GM18873 (cell line): Measurements from ENCODE around the gene CENPP.

Experiments
- ATAC-seq: cut with Tn5 transposase; IDR thresholded peaks from one replicate; pipeline ENCODE4 v1.9.1; 2021; ENCODE audit warnings: mild to moderate bottlenecking, moderate library complexity, moderate number of reproducible peaks; ENCODE audit not compliant: unreplicated experiment, low FRiP score

CENPP gene

GRCh38 chr9:92501671-92502393 lies 176.1 kb downstream of the CENPP start:
- ATAC-seq = no peak

- no peak for ATAC-seq
Observed at GRCh38 chr9:92503156-92503555, 177.4 kb downstream of the CENPP start.

GRCh38 chr9:92504881-92505280 lies 179.1 kb downstream of the CENPP start:
- ATAC-seq = no peak

GRCh38 chr9:92506184-92506857 lies 180.6 kb downstream of the CENPP start:
- ATAC-seq = no peak

DNA sequence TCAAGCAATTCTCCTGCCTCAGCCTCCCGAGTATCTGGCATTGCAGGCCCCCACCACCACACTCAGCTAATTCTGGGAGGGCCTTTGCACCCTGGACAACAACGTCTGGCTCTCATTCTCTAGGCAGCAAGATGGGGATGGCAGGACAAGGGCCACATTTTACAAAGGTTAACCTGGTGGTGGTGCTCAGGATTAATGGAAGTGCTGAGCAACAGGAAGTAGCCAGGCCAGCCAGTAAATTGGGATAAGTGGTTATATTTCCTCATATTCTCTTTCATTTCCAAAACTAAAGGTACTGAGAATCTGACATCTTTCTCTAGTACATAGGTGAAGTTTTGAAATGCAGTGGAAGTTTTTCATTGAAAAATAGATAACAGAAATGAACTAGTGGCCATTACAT lies 181.3 kb downstream of the CENPP start:
- ATAC-seq = no peak

DNA sequence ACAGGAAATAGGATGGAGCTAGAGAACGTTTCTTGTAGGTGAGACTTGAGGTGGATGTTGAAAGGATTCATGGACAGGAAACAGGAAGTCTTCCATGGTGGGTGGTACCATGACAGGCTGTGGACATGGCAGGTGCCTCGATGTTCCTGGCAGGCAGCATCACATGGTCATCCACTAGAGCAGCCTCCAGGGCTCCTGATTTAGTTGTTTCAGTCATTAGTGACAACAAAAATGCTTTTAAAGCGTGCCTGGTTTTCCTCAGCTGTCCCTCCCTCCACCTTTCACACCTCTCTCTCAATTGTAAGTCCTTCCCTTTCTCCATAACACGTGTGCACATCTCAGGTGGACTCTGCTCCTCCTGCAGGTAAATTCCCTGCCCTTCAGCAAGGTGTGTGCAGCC lies 181.7 kb downstream of the CENPP start:
- no peak for ATAC-seq

DNA sequence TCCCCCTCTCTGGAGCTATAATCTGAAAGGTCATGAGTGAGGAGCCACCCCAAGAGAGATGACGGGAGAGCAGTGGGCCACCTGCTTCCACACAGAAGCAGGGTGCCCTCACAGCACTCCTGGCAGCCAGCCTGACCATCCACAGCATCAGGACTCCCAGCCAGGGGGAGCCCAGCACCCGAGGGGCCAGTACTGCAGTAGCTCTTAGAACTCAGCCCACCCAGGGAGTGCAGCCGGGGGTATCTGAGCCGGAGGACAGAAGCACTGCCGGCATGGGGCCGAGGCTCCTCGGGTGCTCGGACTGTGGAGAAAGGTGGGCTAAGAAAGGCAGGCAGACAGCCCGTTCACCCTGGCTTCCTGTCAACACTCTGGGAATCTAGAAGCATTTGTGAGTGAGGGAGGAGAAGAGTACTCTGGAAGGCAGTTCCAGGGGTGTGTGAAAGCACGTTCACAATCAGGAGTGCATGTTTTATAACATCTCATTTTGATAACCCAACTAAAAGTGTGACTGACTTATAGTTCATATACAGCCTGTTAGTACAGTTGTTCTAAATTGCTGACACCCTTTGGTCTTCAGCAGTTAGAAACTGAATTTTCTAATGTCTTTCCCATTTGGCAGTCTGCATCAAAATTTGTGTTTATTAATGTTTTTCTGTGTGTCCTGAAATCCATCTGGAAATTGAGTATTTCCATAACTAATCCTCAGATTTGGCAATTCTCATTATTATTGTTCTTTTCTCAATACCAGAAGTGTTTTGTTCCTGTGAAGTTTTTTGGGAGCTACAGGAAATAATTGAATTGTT lies 182.5 kb downstream of the CENPP start:
- no peak for ATAC-seq

DNA sequence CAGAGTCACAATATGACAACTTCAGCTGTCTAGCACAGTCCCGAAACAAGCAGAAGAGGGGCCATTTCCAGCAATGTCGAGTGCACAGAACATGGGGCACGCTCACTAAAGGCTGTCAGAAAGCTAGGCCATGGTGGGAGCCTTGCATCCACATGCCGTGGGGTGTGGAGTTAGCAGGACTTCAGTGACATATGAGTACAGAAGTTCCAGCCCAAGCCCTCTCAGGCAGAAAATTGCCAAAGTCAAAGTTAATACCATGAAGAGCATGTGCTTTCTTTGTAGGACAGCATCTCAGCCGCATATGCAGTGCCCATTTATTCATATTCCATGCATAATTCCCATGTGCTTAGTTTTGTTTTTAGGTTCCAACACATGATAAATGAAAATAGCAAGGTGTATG lies 183.3 kb downstream of the CENPP start:
- no peak for ATAC-seq

DNA sequence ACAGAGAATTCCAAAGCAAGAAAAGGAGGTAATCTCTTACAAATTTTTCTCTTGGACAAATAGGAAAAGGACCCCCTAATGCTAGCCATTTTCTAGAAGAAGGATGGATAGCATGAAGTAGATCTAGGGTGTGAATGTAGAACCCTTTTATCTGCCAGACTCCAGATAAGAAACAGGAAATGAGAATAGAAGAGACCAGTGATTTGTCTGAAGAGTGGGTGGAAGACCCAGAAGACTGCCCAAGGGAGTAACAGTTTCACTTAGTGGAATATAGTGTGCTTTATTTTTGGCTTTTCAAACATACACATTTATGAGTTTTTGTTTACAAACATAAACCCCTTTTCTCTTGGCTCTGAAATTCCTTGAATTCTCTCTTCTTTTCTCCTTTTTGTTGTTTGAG lies 185.0 kb downstream of the CENPP start:
- ATAC-seq = no peak

- no peak for ATAC-seq
Observed at GRCh38 chr9:92512622-92513021, 186.9 kb downstream of the CENPP start.

GRCh38 chr9:92513349-92513748 lies 187.6 kb downstream of the CENPP start:
- ATAC-seq = no peak

DNA sequence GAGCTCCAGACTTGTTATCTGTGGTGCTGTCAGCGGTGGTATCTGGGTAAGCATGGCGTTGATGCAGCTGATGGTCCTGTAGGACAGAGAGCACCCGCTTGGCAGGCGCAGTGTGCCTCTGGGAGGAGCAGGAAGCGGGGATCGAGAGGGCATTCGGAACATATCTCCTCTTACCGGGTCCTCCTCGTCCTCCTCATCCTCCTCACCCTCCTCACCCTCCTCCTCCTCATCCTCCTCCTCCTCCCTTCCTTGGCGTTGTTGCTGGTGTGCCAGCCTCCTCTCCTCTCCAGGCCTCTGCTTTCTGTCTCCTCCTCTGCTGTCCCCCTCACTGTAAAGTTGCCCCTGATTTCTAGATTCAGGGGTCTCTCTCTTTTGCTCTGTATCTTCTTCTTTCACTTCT lies 188.9 kb downstream of the CENPP start:
- ATAC-seq = no peak

GRCh38 chr9:92516521-92516920 lies 190.8 kb downstream of the CENPP start:
- no peak for ATAC-seq

- ATAC-seq = no peak
Observed at GRCh38 chr9:92517046-92517445, 191.3 kb downstream of the CENPP start.

DNA sequence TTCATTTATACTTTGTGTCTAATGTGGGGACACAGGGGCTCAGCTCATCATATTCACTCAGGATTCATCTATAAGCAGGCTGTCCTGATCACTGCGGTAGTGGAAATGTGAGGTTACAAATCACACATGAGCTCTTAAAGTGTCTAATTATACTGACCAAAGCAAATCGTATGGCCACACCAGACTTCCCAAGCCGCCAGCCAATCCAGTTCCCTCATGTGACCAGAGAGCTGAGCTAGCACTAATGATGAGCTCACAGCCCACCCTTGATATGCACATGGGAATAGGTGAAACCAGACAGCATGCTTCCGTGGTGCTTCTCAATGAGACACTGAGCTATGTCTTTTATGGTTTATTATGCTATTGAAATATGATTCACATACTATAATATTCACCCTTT lies 192.4 kb downstream of the CENPP start:
- ATAC-seq = no peak

DNA sequence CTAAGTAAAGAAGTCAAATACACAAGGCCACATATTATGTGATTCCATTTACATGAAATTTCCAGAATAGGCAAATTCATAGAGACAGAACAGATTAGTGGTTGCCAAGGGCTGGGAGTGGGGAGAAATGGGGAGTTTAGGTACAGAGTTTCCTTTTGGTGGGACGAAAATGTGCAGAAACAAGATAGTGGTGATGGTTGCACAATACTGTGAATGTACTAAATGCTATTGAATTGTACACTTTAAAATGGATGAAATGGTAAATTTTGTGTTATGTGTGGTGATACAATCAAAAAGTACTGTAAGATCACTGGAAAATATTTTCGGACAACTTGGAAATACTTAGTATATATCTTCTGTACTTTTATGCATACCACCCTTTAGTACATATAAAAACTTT lies 195.1 kb downstream of the CENPP start:
- no peak for ATAC-seq

DNA sequence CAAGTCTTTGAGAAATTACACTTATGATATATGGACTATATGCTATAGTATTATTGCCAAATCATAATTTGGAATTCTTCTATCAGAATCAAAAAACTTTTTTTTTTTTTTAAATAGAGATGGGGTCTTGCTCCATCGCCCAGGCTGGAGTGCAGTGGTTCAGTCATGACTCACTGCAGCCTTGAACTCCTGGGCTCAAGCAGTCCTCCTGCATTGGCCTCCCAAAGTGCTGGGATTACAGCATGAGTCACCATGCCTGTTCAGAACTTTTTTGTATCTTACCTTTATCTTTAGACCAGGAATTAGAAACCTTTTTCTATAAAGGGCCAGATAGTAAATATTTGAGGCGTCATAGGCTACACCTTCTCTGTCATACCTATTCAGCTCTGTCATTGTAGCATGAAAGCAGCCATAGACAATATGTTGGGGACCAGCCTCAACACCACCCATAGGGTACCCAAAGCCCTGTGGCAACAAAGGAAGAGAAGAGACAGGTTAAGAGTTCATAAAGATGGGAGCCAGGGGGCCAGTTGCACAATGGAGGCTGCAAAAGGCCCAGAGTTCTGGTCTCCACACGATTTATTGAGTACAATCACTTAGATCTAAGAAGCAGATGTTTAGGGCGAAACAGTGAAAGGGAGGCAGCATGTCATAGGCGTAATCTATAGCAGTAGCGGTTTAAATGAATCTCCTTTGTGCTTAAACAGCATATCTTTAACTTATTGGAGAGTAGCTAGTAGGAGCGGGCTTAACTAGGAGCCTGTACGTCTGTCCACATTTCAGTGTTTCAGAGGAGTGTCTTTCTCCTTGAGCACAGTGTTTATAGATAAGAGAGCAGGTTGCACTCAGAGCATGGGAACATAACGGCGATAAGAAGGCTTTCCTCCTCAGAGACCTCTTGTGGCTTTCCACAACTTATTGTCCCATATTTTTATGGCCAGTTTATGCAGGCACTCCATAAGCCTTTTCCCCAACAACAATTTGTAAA lies 197.5 kb downstream of the CENPP start:
- no peak for ATAC-seq

GRCh38 chr9:92524881-92525280 lies 199.1 kb downstream of the CENPP start:
- ATAC-seq = no peak

DNA sequence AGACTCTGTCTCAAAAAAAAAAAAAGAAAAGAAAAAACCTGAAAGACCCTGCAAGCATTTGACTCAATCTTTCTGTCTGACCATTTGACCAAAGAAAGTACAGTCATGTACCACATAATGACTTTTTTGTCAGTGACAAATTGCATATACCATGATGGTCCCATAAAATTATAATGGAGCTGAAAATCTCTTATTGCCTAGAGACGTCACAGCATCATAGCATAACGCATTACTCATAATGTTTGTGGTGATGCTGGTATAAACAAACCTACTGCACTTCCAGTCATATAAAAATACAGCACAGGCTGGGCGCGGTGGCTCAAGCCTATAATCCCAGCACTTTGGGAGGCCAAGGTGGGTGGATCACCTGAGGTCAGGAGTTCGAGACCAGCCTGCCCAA lies 199.6 kb downstream of the CENPP start:
- no peak for ATAC-seq

DNA sequence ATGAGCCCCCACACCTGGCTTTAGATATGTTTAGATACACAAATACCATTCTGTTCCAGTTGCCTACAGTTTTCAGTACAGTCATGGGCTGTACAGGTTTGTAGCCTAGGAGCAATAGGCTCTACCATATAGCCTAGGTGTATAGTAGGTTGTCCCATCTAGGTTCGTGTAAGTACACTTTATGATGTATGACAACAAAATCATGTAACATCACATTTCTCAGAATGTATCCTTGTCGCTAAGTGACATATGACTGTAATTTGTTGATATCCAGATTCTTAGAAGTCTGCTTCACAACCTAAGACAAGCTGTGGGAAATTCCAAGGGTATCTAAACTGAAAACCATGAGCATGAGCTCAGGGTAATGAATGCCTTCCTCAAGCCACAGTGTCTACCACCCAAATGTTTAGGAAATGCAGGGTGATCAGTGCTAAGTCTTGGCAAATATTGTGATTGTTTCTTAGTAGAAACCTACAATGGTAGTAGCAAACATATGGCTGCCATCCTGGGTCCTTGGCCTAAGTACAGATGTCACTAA lies 201.6 kb downstream of the CENPP start:
- ATAC-seq = no peak
